ENCODE results near the gene TMEM247.

DNA sequence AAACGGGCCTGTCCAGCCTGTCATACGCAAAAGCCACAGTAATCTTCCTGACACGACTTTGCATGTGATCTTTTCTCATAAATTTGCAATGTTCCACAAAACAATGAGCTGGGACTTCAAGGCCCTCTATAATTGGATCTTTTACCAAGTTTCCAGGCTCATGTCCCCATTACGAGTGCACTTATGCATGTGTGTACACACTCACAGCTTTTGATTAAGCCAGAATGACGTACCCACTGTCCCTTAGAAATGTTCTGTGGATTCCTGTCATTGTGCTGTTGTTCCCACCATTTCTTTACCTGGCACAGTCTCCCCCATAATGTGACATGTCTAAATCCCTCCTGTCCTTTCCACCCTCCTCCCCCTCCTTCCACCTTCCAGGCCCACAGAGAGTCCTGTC, 19.7 kb upstream of the TMEM247 start:
- TF ChIP-seq ZC3H10 (CRISPR knock-in tag; IDR thresholded peaks at IDR 0.05) (no peak), CSDC2 (CRISPR knock-in tag; IDR thresholded peaks at IDR 0.05) (no peak), RARB (CRISPR knock-in tag; IDR thresholded peaks at IDR 0.05) (no peak), OSR1 (CRISPR knock-in tag; IDR thresholded peaks at IDR 0.05) (no peak), TCF4 (CRISPR knock-in tag; IDR thresholded peaks at IDR 0.05; ENCODE audit: borderline replicate concordance) (no peak), ARNTL (CRISPR knock-in tag; IDR thresholded peaks at IDR 0.05; ENCODE audit: borderline replicate concordance, low read depth) (no peak), ZFP3 (CRISPR knock-in tag; IDR thresholded peaks at IDR 0.05) (no peak), GLIS3 (CRISPR knock-in tag; IDR thresholded peaks at IDR 0.05) (no peak), ZNF70 (CRISPR knock-in tag; IDR thresholded peaks at IDR 0.05) (no peak), ZFP30 (CRISPR knock-in tag; IDR thresholded peaks at IDR 0.05) (no peak)
- TF ChIP-seq, protein P1, sequence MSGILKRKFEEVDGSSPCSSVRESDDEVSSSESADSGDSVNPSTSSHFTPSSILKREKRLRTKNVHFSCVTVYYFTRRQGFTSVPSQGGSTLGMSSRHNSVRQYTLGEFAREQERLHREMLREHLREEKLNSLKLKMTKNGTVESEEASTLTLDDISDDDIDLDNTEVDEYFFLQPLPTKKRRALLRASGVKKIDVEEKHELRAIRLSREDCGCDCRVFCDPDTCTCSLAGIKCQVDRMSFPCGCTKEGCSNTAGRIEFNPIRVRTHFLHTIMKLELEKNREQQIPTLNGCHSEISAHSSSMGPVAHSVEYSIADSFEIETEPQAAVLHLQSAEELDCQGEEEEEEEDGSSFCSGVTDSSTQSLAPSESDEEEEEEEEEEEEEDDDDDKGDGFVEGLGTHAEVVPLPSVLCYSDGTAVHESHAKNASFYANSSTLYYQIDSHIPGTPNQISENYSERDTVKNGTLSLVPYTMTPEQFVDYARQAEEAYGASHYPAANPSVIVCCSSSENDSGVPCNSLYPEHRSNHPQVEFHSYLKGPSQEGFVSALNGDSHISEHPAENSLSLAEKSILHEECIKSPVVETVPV (CRISPR knock-in tag; IDR thresholded peaks at IDR 0.05): no peak
- TF ChIP-seq, protein P2, sequence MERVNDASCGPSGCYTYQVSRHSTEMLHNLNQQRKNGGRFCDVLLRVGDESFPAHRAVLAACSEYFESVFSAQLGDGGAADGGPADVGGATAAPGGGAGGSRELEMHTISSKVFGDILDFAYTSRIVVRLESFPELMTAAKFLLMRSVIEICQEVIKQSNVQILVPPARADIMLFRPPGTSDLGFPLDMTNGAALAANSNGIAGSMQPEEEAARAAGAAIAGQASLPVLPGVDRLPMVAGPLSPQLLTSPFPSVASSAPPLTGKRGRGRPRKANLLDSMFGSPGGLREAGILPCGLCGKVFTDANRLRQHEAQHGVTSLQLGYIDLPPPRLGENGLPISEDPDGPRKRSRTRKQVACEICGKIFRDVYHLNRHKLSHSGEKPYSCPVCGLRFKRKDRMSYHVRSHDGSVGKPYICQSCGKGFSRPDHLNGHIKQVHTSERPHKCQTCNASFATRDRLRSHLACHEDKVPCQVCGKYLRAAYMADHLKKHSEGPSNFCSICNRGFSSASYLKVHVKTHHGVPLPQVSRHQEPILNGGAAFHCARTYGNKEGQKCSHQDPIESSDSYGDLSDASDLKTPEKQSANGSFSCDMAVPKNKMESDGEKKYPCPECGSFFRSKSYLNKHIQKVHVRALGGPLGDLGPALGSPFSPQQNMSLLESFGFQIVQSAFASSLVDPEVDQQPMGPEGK (CRISPR knock-in tag; IDR thresholded peaks at IDR 0.05; ENCODE audit: borderline replicate concordance): no peak
